Measurements from ENCODE around the gene ANKRD13C. TPM values are rescaled to one million over a fixed set of nuclear protein-coding genes. Genes with fewer than 3 reads are reported as not detected.

Gene ANKRD13C, protein sequence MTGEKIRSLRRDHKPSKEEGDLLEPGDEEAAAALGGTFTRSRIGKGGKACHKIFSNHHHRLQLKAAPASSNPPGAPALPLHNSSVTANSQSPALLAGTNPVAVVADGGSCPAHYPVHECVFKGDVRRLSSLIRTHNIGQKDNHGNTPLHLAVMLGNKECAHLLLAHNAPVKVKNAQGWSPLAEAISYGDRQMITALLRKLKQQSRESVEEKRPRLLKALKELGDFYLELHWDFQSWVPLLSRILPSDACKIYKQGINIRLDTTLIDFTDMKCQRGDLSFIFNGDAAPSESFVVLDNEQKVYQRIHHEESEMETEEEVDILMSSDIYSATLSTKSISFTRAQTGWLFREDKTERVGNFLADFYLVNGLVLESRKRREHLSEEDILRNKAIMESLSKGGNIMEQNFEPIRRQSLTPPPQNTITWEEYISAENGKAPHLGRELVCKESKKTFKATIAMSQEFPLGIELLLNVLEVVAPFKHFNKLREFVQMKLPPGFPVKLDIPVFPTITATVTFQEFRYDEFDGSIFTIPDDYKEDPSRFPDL
- total RNA-seq (30.2 and 31.1 TPM in 2 replicates), polyA plus RNA-seq (17.8 and 19.4 TPM in 2 replicates), polyA minus RNA-seq (ENCODE audit: low replicate concordance) (1.8 and 1.9 TPM in 2 replicates)
- 13.1 and 14.7 TPM in 2 replicates for polyA plus RNA-seq (2012)

DNA sequence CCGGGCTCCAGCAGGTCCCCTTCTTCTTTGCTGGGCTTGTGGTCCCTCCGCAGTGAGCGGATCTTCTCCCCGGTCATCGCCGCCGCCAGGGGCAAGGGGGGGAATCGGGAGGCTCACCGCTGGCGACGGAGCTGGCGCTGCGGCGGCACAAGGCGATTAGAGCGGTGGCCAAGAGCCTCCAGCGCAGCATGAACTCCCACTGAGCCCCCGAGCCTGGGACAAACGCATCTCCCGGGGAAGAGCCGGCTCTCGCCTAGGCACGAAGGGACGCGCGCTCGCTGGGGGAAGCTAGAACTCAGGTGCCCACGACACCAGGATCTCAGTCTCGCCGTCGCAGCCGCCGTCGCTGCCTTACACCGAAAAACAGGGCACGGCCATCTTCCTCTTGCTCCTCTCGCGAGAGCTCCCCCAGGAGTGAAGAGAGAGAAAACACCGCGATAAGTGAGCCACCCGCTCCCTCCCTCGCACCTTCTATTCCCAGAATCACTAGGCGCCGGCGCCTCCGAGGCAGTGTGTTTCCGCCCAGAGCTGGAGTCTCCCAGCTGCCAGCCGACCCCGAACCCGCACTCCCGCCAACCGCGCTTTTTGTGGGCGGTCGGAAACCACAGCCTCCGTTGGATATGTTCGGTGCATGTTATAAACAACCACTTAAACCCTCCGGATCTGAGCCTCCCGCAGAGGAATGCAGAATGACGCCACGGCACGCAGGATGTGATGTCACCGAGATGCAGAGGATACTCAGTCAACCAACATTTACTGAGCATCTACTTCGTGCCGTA is at the start of gene ANKRD13C:
Gene ANKRD13C, minus strand, starts transcription at position 391 of the 779 bp plus-strand sequence. Its CDS starts 314 bp downstream, at position 77.
- Histone ChIP-seq H3K27me3 (ENCODE audit: control insufficient read depth, insufficient read depth, low read length) (no peaks in the 10 kb centered on the region), H4K20me1 (ENCODE audit: control insufficient read depth, extremely low read depth, insufficient read depth, low read length) (no peaks in the 10 kb centered on the region), H3K4me3 (replicated peaks in 1 of 4; ENCODE audit: control extremely low read depth in 1 of 4, insufficient read depth in 1 of 4, low read depth in 3 of 4, low read length in 4 of 4) (peak within 1 kb of the TSS; percentile 80 to 99 (median 86)), H3K4me2 (ENCODE audit: extremely low read depth, insufficient read depth, low read length) (peak within 1 kb of the TSS; percentile 98), H3K4me1 (ENCODE audit: control insufficient read depth, extremely low read depth, insufficient read depth, low read length) (no peaks in the 10 kb centered on the region), H3K79me2 (ENCODE audit: control insufficient read depth, insufficient read depth, low read length) (peaks cover 50% of the 10 kb centered on the region), H3K36me3 (ENCODE audit: control insufficient read depth, insufficient read depth, low read length) (no peaks in the 10 kb centered on the region), H3K9me3 (ENCODE audit: control insufficient read depth, insufficient read depth, low read depth, low read length) (no peaks in the 10 kb centered on the region), H3K27ac (ENCODE audit: insufficient read depth, low read length) (peak within 1 kb of the TSS; percentile 100), H3K9ac (ENCODE audit: insufficient read depth, low read length) (peak within 1 kb of the TSS; percentile 99), H2AFZ (ENCODE audit: low read length) (peak within 1 kb of the TSS; percentile 83)
- TF ChIP-seq, protein P1, sequence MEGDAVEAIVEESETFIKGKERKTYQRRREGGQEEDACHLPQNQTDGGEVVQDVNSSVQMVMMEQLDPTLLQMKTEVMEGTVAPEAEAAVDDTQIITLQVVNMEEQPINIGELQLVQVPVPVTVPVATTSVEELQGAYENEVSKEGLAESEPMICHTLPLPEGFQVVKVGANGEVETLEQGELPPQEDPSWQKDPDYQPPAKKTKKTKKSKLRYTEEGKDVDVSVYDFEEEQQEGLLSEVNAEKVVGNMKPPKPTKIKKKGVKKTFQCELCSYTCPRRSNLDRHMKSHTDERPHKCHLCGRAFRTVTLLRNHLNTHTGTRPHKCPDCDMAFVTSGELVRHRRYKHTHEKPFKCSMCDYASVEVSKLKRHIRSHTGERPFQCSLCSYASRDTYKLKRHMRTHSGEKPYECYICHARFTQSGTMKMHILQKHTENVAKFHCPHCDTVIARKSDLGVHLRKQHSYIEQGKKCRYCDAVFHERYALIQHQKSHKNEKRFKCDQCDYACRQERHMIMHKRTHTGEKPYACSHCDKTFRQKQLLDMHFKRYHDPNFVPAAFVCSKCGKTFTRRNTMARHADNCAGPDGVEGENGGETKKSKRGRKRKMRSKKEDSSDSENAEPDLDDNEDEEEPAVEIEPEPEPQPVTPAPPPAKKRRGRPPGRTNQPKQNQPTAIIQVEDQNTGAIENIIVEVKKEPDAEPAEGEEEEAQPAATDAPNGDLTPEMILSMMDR (conservative IDR thresholded peaks at IDR 0.05 in 1 of 2, IDR thresholded peaks at IDR 0.05 in 1 of 2; ENCODE audit: low read depth in 1 of 2, low read length in 2 of 2), result no peak
- no peak for TF ChIP-seq EZH2 (IDR thresholded peaks at IDR 0.05; ENCODE audit: low read length, missing control alignments)
- DNase-seq (ENCODE audit: low read depth in 2 of 2), result peak; percentile 94 to 97

DNA sequence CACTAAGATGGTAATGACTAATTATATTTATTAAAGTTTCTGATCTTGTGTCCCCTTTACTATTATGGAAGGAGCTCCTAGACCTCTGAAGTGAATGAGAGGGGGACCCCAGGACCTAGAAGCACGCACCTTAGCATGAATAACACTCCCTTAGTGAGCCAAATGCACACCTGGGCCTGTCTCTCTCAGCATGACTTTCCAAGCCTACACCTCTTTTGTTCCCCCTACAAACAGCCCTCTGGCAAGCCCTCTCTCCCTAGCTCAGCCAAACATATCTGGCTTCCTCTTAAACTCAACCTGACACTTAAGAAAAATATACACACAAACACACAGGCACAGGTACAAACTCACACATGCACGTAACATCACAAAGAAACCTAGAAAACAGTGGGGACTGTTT is 49.2 kb upstream of the ANKRD13C start:
- Histone ChIP-seq H3K9me3 (ENCODE audit: control insufficient read depth, insufficient read depth, low read depth, low read length) (no peaks in the 10 kb centered on the region), H3K4me2 (ENCODE audit: extremely low read depth, insufficient read depth, low read length) (no peak overlapping the region), H3K27me3 (ENCODE audit: control insufficient read depth, insufficient read depth, low read length) (no peaks in the 10 kb centered on the region), H3K9ac (ENCODE audit: insufficient read depth, low read length) (no peak overlapping the region), H3K36me3 (ENCODE audit: control insufficient read depth, insufficient read depth, low read length) (no peaks in the 10 kb centered on the region), H3K27ac (ENCODE audit: insufficient read depth, low read length) (no peak overlapping the region), H4K20me1 (ENCODE audit: control insufficient read depth, extremely low read depth, insufficient read depth, low read length) (no peaks in the 10 kb centered on the region), H3K79me2 (ENCODE audit: control insufficient read depth, insufficient read depth, low read length) (no peaks in the 10 kb centered on the region), H3K4me3 (replicated peaks in 1 of 4; ENCODE audit: control extremely low read depth in 1 of 4, insufficient read depth in 1 of 4, low read depth in 3 of 4, low read length in 4 of 4) (no peak overlapping the region), H2AFZ (ENCODE audit: low read length) (no peak overlapping the region), H3K4me1 (ENCODE audit: control insufficient read depth, extremely low read depth, insufficient read depth, low read length) (no peaks in the 10 kb centered on the region)
- DNase-seq (ENCODE audit: low read depth in 2 of 2), result no peak
- TF ChIP-seq EZH2 (IDR thresholded peaks at IDR 0.05; ENCODE audit: low read length, missing control alignments), result no peak
- TF ChIP-seq, protein P1 (conservative IDR thresholded peaks at IDR 0.05 in 1 of 2, IDR thresholded peaks at IDR 0.05 in 1 of 2; ENCODE audit: low read depth in 1 of 2, low read length in 2 of 2), result no peak

DNA sequence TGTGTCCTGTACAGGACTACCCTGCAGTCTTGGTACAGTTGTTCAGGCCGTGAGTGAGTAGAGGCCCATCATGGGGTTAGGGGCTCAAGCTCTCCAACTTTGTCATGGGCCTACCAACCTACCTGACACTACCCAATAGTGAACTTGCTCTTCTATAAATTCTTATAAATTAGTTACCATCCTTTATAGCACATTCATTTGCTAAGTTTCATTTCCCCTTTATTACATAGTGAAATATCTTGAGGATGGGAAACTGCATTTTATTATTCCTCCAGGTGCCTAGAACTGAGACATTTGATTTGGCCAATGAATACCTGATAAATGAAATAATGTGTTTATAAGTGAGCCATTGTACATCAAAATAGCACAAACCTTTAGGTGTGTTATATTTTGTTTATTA is 47.5 kb upstream of the ANKRD13C start:
- DNase-seq (ENCODE audit: low read depth in 2 of 2), result no peak
- no peak overlapping the region for H3K27ac ChIP-seq (ENCODE audit: insufficient read depth, low read length)
- no peak overlapping the region for H3K4me2 ChIP-seq (ENCODE audit: extremely low read depth, insufficient read depth, low read length)
- H3K9ac ChIP-seq (ENCODE audit: insufficient read depth, low read length), result no peak overlapping the region
- H3K36me3 ChIP-seq (ENCODE audit: control insufficient read depth, insufficient read depth, low read length), result no peaks in the 10 kb centered on the region
- TF ChIP-seq, protein P1 (conservative IDR thresholded peaks at IDR 0.05 in 1 of 2, IDR thresholded peaks at IDR 0.05 in 1 of 2; ENCODE audit: low read depth in 1 of 2, low read length in 2 of 2), result no peak
- no peak for TF ChIP-seq EZH2 (IDR thresholded peaks at IDR 0.05; ENCODE audit: low read length, missing control alignments)
- H3K9me3 ChIP-seq (ENCODE audit: control insufficient read depth, insufficient read depth, low read depth, low read length), result no peaks in the 10 kb centered on the region
- H3K4me1 ChIP-seq (ENCODE audit: control insufficient read depth, extremely low read depth, insufficient read depth, low read length), result no peaks in the 10 kb centered on the region
- no peaks in the 10 kb centered on the region for H4K20me1 ChIP-seq (ENCODE audit: control insufficient read depth, extremely low read depth, insufficient read depth, low read length)
- no peaks in the 10 kb centered on the region for H3K79me2 ChIP-seq (ENCODE audit: control insufficient read depth, insufficient read depth, low read length)
- no peak overlapping the region for H3K4me3 ChIP-seq (replicated peaks in 1 of 4; ENCODE audit: control extremely low read depth in 1 of 4, insufficient read depth in 1 of 4, low read depth in 3 of 4, low read length in 4 of 4)
- H2AFZ ChIP-seq (ENCODE audit: low read length), result no peak overlapping the region
- no peaks in the 10 kb centered on the region for H3K27me3 ChIP-seq (ENCODE audit: control insufficient read depth, insufficient read depth, low read length)

All from fibroblast of lung (primary cell).